HG02571 (cell line): ENCODE data around the gene SERGEF.

Source experiments
- ATAC-seq: cut with Tn5 transposase; IDR thresholded peaks from one replicate; pipeline ENCODE4 v1.9.1; 2021; ENCODE audit warnings: mild to moderate bottlenecking, moderate library complexity; ENCODE audit not compliant: unreplicated experiment

Gene SERGEF

DNA sequence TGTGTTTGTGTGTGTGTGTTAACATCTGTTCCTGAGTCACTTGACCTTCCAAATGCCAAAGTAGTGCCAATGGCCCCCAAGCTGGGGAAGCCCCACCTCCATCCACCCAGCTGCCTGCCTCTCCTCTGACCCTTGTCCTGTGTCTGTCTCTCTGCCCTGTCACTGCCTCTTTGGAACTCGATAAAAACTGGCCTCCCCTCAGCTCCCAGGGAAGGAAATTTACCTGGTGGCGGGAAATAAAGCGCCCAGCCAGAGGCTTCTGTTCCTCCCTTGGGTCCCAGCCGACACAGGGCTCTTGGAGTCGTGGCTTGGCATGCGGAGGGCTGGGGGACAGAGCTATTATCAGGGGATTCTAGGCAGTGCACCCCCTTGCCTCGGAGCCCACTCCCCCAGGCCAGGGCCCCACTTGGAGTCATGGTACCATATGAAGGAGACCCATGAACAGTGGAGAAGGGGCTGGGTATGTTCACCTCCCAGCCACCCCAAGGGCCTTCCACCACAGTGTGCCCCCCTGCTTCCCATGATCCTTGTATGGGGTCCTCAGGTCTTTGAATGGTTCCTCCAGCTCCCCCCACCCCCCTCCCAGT is 272.1 kb downstream of the SERGEF start:
- no peak for ATAC-seq

DNA sequence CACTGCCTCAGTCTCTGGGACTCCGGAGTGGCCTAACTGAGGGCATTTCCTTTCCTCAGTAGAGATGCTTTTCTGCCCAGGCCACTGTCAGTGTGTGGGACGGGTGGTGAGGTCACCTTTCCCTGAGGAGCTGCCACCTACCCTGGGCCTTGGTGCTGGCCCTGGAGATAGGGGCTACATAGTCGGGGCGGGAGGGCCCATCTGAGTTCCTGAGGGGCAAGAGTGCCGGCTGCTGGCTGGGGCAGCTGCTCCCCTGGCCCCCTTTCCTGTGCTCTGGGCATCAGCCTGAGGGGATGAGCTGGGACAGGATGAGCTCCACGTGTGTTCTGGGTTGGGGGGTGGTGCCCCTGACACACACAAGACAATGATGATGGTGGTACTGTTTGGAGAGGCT is 272.9 kb downstream of the SERGEF start:
- ATAC-seq, result no peak

DNA sequence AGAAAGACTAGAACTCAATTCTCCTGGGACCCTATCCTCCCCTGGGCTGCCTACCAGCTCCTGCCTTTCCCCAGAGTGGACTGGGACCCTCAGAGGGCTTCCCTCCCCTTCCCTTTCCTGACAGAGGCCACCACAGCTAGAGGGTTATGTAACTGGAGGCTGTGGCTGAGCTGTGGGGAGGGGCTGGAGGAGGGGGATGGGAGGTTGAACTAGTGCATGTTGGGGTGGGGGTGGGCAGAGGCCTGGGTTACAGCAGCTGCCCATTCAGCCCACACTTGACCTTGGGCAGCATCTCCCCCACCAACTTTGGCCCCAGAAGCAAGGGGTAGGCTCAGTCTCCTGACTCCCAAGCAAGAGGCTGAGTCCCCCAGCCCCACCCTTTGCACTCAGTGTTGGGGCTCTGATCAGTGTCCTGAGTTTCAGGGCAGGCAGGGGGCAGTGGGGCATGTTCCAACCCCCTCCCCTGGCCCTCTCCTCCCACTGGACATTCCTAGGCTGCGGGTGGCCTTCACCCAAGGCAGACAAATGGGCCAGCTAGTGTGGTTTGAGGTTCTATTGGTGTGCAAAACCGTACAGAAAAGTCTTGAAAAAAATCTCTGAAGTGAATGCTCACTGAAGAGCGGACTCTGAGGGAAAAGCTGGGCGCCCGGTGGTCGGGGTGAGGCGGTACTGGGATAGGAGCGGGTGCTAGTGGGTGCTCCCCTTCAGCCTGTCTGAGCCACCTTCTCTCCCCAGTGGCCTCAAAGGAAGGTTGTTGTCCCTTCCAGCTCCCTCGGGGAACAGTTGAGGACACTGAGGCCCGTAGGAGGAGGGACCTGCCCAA is 274.5 kb downstream of the SERGEF start:
- ATAC-seq, result no peak
